Raji (cell line): ENCODE data around the gene WDR33.

Experiments used
- POLR2A ChIP-seq: IDR thresholded peaks from 2 replicates; pipeline ENCODE4 v1.6.1; 2011; ENCODE audit warnings: low read depth, low read length, control low read depth; ENCODE audit not compliant: insufficient read depth

The WDR33 gene

GRCh38 chr2:127778850-127779249 is 32.1 kb downstream of the WDR33 start:
- no peak for TF ChIP-seq POLR2A

- TF ChIP-seq POLR2A = no peak
Observed at GRCh38 chr2:127778447-127778846, 32.5 kb downstream of the WDR33 start.

- TF ChIP-seq POLR2A = no peak
Observed at GRCh38 chr2:127776122-127776780, 34.7 kb downstream of the WDR33 start.

GRCh38 chr2:127771756-127772155 is 39.2 kb downstream of the WDR33 start:
- TF ChIP-seq POLR2A = no peak

- TF ChIP-seq POLR2A = no peak
Observed at GRCh38 chr2:127770973-127771735, 39.8 kb downstream of the WDR33 start.

- no peak for TF ChIP-seq POLR2A
Observed at GRCh38 chr2:127769587-127769986, 41.4 kb downstream of the WDR33 start.

- no peak for TF ChIP-seq POLR2A
Observed at GRCh38 chr2:127768775-127769479, 42.0 kb downstream of the WDR33 start.

GRCh38 chr2:127763776-127764175 is 47.2 kb downstream of the WDR33 start:
- no peak for TF ChIP-seq POLR2A

- no peak for TF ChIP-seq POLR2A
Observed at GRCh38 chr2:127762846-127763245, 48.1 kb downstream of the WDR33 start.

- no peak for TF ChIP-seq POLR2A
Observed at GRCh38 chr2:127762441-127762840, 48.5 kb downstream of the WDR33 start.

GRCh38 chr2:127759931-127760330 is 51.0 kb downstream of the WDR33 start:
- no peak for TF ChIP-seq POLR2A

GRCh38 chr2:127754186-127754585 is 56.8 kb downstream of the WDR33 start:
- no peak for TF ChIP-seq POLR2A

- TF ChIP-seq POLR2A = no peak
Observed at GRCh38 chr2:127753374-127753773, 57.6 kb downstream of the WDR33 start.

GRCh38 chr2:127747621-127748020 is 63.4 kb downstream of the WDR33 start:
- no peak for TF ChIP-seq POLR2A

GRCh38 chr2:127743477-127744026 is 67.4 kb downstream of the WDR33 start:
- TF ChIP-seq POLR2A = no peak
